A172 (cell line): Measurements from ENCODE around the gene SHROOM3. TPM values are rescaled to one million over a fixed set of nuclear protein-coding genes. Genes with fewer than 3 reads are reported as not detected.
"Not testable (repeated sequence)": the region's sequence is repeated elsewhere in the genome, so short reads cannot be mapped to it uniquely, and the experiment has no call there.

Experiments used
- DNase-seq: peaks from one replicate; pipeline ENCODE4 v3.0.0-alpha.2; 2015; ENCODE audit warnings: low spot score
- total RNA-seq: library from RNA; depleted of rRNA; stranded (reverse); fragments of >200 nt; shearing (Covaris generic); gene quantifications from 2 replicates; pipeline ENCODE4 v1.2.3, GENCODE V29; 2014

Gene SHROOM3
- total RNA-seq, 1 experiment from 2014 or later: 13.2 TPM

GRCh38 chr4:76723373-76723772, 288.3 kb downstream of the SHROOM3 start:
- no peak for DNase-seq

GRCh38 chr4:76723924-76724323, 288.9 kb downstream of the SHROOM3 start:
- DNase-seq: peak; percentile 25

- no peak for DNase-seq
Measured at GRCh38 chr4:76725039-76725438, 290.0 kb downstream of the SHROOM3 start.

- no peak for DNase-seq
Measured at GRCh38 chr4:76726176-76726575, 291.1 kb downstream of the SHROOM3 start.

GRCh38 chr4:76726631-76727030, 291.6 kb downstream of the SHROOM3 start:
- DNase-seq: no peak

GRCh38 chr4:76727934-76728333, 292.9 kb downstream of the SHROOM3 start:
- not testable (repeated sequence) for DNase-seq

- no peak for DNase-seq
Measured at GRCh38 chr4:76729460-76729859, 294.4 kb downstream of the SHROOM3 start.

GRCh38 chr4:76729980-76730379, 295.0 kb downstream of the SHROOM3 start:
- no peak for DNase-seq

- no peak for DNase-seq
Measured at GRCh38 chr4:76732246-76732645, 297.2 kb downstream of the SHROOM3 start.

- no peak for DNase-seq
Measured at GRCh38 chr4:76733068-76733771, 298.2 kb downstream of the SHROOM3 start.

GRCh38 chr4:76736414-76736813, 301.4 kb downstream of the SHROOM3 start:
- no peak for DNase-seq

- no peak for DNase-seq
Measured at GRCh38 chr4:76737180-76737579, 302.2 kb downstream of the SHROOM3 start.

- no peak for DNase-seq
Measured at GRCh38 chr4:76737771-76738085, 302.7 kb downstream of the SHROOM3 start.

GRCh38 chr4:76738086-76738931, 303.3 kb downstream of the SHROOM3 start:
- peak; percentile 68 for DNase-seq

GRCh38 chr4:76740192-76740591, 305.2 kb downstream of the SHROOM3 start:
- DNase-seq: no peak

GRCh38 chr4:76740866-76741662, 306.0 kb downstream of the SHROOM3 start:
- no peak for DNase-seq

- no peak for DNase-seq
Measured at GRCh38 chr4:76741663-76742020, 306.6 kb downstream of the SHROOM3 start.

- peak; percentile 23 for DNase-seq
Measured at GRCh38 chr4:76744241-76744921, 309.4 kb downstream of the SHROOM3 start.

GRCh38 chr4:76745240-76745639, 310.2 kb downstream of the SHROOM3 start:
- DNase-seq: no peak

- DNase-seq: no peak
Measured at GRCh38 chr4:76747563-76747962, 312.5 kb downstream of the SHROOM3 start.

- DNase-seq: peak; percentile 41
Measured at GRCh38 chr4:76748649-76749048, 313.6 kb downstream of the SHROOM3 start.

GRCh38 chr4:76749355-76749754, 314.3 kb downstream of the SHROOM3 start:
- no peak for DNase-seq
